GM19455 (cell line): ENCODE results near the gene SLC35E2B.

Source experiments
- ATAC-seq: cut with Tn5 transposase; IDR thresholded peaks from one replicate; pipeline ENCODE4 v1.9.1; 2021; ENCODE audit not compliant: unreplicated experiment

Gene SLC35E2B

GRCh38 chr1:1626207-1627141 is 66.1 kb downstream of the SLC35E2B start:
- no peak for ATAC-seq

GRCh38 chr1:1625824-1626206 is 66.8 kb downstream of the SLC35E2B start:
- ATAC-seq, result no peak

- no peak for ATAC-seq
These were observed 67.2 kb downstream of the SLC35E2B start for GRCh38 chr1:1625404-1625775.

DNA sequence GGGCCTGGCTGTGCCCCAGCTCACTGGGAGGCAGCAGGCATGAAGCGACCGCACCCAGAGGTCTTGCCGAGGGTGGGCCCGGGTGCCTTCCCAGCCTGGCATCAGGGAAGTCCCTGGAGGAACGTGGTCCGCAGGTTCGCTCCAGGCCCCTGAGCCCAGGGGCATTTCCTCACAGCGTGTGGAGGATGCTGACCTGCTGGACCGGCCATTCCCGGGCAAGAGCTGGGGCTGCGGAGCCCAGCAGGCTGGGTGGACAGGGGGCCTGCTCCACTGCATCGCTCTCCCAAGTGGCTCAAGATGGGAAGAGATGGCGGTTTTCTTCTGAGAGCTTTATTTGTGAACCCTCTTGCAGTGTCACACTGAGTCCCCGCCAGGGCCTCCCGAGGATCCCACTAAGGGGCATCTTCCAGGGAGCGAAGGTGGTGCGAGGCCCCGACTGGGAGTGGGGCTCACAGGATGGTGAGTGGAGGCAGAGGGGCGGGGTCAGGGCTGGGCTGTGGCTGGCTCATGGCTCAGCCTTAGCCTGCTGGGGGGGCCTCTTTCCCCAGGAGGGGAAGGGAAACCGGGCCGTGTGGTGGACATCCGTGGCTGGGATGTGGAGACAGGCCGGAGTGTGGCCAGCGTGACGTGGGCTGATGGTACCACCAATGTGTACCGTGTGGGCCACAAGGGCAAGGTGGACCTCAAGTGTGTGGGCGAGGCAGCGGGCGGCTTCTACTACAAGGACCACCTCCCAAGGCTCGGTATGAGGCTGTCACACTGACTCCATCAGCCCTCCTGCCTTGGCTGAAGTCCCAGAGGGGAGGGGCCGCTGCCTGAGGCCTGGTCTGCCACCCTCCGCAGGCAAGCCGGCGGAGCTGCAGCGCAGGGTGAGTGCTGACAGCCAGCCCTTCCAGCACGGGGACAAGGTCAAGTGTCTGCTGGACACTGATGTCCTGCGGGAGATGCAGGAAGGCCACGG is 67.9 kb downstream of the SLC35E2B start:
- ATAC-seq, result no peak

DNA sequence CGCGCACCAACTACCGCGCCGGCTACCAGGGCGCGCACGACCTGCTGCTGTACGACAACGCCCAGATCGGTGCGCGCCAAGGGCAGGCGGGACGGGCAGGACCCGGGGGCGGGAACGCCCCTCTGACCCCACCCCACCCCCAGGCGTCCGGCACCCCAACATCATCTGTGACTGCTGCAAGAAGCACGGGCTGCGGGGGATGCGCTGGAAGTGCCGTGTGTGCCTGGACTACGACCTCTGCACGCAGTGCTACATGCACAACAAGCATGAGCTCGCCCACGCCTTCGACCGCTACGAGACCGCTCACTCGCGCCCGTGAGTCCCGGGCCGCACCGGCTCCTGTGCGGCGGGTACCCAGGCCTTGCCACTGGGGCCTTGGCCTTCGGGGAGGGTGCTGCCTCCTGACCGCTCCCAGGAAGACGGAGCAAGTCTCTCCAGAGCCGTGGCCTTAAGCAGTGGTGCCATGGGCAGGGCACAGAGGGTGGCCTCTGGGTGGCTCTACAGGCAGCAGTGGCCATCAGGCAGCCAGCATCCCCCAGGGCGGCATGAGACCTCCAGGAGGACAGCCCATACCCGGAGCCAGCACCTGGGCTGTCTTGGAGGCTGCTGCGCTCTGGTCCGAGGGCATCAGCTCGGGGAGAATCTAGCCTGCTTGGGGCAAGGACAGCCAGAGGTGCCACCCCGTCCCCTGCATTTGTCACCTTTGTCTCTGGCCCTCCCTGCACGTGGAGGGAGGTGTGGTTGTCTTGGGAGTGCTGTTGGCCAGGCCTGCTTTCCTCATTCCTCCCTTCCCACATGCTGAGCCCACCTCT is 68.8 kb downstream of the SLC35E2B start:
- ATAC-seq, result no peak

DNA sequence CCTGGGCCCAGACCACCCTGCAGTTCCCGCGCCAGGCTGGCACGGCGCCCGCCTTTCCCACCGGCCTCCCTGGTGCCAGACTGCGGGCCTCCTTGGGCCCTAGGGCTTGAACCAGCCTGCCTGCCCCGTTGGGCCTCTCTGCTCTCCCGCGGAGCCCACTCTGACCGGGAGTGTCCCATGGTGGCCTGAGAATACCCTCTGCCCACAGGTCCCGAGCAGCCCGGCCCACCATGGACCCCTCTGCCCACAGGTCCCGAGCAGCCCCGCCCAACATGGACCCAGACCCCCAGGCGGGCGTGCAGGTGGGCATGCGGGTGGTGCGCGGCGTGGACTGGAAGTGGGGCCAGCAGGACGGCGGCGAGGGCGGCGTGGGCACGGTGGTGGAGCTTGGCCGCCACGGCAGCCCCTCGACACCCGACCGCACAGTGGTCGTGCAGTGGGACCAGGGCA is 69.4 kb downstream of the SLC35E2B start:
- no peak for ATAC-seq

DNA sequence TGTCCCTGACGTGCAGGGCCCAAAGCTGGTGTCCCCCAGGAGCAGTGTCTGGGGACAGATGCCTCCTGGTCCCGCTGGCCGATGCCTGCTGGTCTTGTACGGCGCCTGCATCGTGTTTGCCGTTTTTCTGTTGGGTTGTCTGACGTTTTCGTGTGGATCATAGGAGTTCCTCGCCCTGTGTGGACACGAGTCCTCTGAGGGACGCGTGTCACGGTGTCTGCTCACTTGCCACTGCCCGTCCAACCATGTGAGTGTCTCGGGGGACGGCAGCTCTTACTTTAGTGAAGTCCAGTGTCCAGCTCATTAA is 69.9 kb downstream of the SLC35E2B start:
- ATAC-seq, result no peak

GRCh38 chr1:1622010-1622787 is 70.4 kb downstream of the SLC35E2B start:
- ATAC-seq, result no peak

DNA sequence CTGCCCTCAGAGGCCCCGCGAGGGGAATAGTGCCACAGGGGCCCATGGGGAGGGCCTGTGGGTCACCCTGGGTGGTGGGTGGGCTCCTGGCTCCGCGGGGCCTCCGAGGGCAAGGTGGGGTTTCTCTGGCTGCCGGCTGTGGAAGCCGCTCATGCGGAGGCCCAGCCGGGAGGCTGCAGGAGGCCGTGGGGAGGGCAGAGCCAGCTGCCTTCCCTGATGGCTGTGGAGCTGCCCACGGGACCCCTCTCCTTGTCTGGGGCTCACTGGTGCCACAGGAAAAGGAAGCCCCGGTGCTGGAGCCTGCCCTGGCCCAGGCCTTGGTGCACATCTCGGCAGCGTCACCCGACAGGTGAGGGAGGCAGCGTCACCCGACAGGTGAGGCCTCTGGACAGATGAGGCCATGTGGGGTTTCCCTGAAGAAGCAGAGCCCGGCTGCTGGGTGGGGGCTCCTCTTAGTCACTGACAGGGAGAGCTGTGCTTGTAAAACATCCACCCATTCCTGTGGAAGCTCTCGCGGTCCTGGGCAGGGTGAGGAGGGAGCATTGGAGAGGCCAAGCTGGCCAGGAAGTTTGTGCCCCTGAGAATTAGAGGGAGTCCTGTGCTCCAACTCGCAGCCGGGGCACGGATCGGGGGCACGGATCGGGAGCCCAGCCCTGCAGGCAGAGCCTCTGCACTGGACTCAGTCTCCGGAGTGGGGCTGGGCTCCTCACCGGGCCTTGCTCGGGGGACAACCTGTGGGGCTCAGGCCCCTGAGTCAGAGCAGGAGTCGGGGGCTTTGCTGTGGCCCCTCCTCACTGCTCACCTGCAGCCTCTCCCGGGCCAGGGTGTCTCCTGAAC is 71.2 kb downstream of the SLC35E2B start:
- ATAC-seq, result no peak

- ATAC-seq, result no peak
These were observed 72.0 kb downstream of the SLC35E2B start for GRCh38 chr1:1620433-1621139.

GRCh38 chr1:1619917-1620361 is 72.7 kb downstream of the SLC35E2B start:
- ATAC-seq, result no peak

GRCh38 chr1:1618396-1619068 is 74.1 kb downstream of the SLC35E2B start:
- no peak for ATAC-seq

- ATAC-seq, result no peak
These were observed 74.7 kb downstream of the SLC35E2B start for GRCh38 chr1:1617925-1618324.

GRCh38 chr1:1617516-1617915 is 75.1 kb downstream of the SLC35E2B start:
- ATAC-seq, result no peak

GRCh38 chr1:1616838-1617237 is 75.8 kb downstream of the SLC35E2B start:
- no peak for ATAC-seq

GRCh38 chr1:1616045-1616790 is 76.4 kb downstream of the SLC35E2B start:
- peak; percentile 30 for ATAC-seq

GRCh38 chr1:1615256-1616044 is 77.1 kb downstream of the SLC35E2B start, which contains the start of gene MIB2:
Gene MIB2, plus strand, starts transcription at chr1:1615500. Its CDS starts 7,953 bp downstream, at chr1:1623453.
- ATAC-seq, result peak; percentile 72
